GM23338 (cell line): ENCODE results near the gene AGAP1. TPM values are rescaled to one million over a fixed set of nuclear protein-coding genes. Genes with fewer than 3 reads are reported as not detected.

Source experiments
- ATAC-seq: fragments of 200-7000 bp; cut with Tn5 transposase; 3 replicates; pipeline ENCODE4 v1.9.1; 2020
- DNase-seq: peaks from one replicate; pipeline ENCODE4 v3.0.0-alpha.2; 2015; ENCODE audit warnings: low spot score
- H2AFZ ChIP-seq: fragments of 200-600 bp; sonication (generic); 2 replicates; pipeline ENCODE4 v1.8.0; 2016; ENCODE audit warnings: antibody characterized with exemption, mild to moderate bottlenecking, moderate library complexity
- H3F3A ChIP-seq: fragments of 200-600 bp; sonication (generic); replicated peaks from 2 replicates; pipeline ENCODE4 v1.8.0; 2017; ENCODE audit warnings: antibody characterized with exemption, mixed run types, low read depth
- H3K27ac ChIP-seq: fragments of 200-600 bp; sonication (generic); 2 replicates; pipeline ENCODE4 v1.6.1; 2016; ENCODE audit warnings: low read depth
- H3K27me3 ChIP-seq: fragments of 200-600 bp; sonication (generic); 2 replicates; pipeline ENCODE4 v1.8.0; 2016; ENCODE audit warnings: mild to moderate bottlenecking, mixed run types, moderate library complexity; ENCODE audit not compliant: insufficient read depth
- H3K36me3 ChIP-seq: fragments of 200-600 bp; sonication (generic); 2 replicates; pipeline ENCODE4 v1.8.0; 2016; ENCODE audit warnings: mild to moderate bottlenecking; ENCODE audit not compliant: insufficient read depth
- H3K4me1 ChIP-seq: fragments of 200-600 bp; sonication (generic); 2 replicates; pipeline ENCODE4 v1.8.0; 2016; ENCODE audit warnings: mild to moderate bottlenecking, moderate library complexity; ENCODE audit not compliant: insufficient read depth
- H3K4me2 ChIP-seq: fragments of 200-600 bp; sonication (generic); 2 replicates; pipeline ENCODE4 v1.7.1; 2017; ENCODE audit warnings: mixed run types
- H3K4me3 ChIP-seq: fragments of 200-600 bp; sonication (generic); 2 replicates; pipeline ENCODE4 v1.6.1; 2016; ENCODE audit warnings: mixed run types
- H3K79me2 ChIP-seq: fragments of 200-600 bp; sonication (generic); replicated peaks from 2 replicates; pipeline ENCODE4 v1.8.0; 2017; ENCODE audit warnings: mild to moderate bottlenecking; ENCODE audit not compliant: insufficient read depth
- H3K9me2 ChIP-seq: fragments of 200-600 bp; sonication (generic); 2 replicates; pipeline ENCODE4 v1.8.0; 2017; ENCODE audit not compliant: insufficient read depth
- H4K20me1 ChIP-seq: fragments of 200-600 bp; sonication (generic); replicated peaks from 2 replicates; pipeline ENCODE4 v1.8.0; 2017; ENCODE audit warnings: mild to moderate bottlenecking; ENCODE audit not compliant: insufficient read depth
- H3K27ac Mint-ChIP-seq: 2 replicates; pipeline ENCODE4 v1.8.0; 2020; ENCODE audit warnings: inconsistent platforms, mild to moderate bottlenecking, moderate library complexity, mixed read lengths
- H3K27me3 Mint-ChIP-seq: 3 replicates; pipeline ENCODE4 v1.8.0; 2022; ENCODE audit warnings: low read depth, mild to moderate bottlenecking, moderate library complexity, mixed read lengths, inconsistent platforms; ENCODE audit not compliant: insufficient read depth, poor library complexity
- H3K36me3 Mint-ChIP-seq: 3 replicates; pipeline ENCODE4 v1.8.0; 2021; ENCODE audit warnings: low read depth, mild to moderate bottlenecking, inconsistent platforms, moderate library complexity, mixed read lengths
- H3K4me1 Mint-ChIP-seq: 3 replicates; pipeline ENCODE4 v1.8.0; 2020; ENCODE audit warnings: mild to moderate bottlenecking, inconsistent platforms, mixed read lengths
- H3K4me3 Mint-ChIP-seq: 3 replicates; pipeline ENCODE4 v1.8.0; 2021; ENCODE audit warnings: moderate library complexity, mild to moderate bottlenecking, inconsistent platforms, mixed read lengths
- H3K9me3 Mint-ChIP-seq: 3 replicates; pipeline ENCODE4 v1.8.0; 2020; ENCODE audit warnings: moderate library complexity, mild to moderate bottlenecking, inconsistent platforms, mixed read lengths
- CREB1 ChIP-seq: fragments of 250-450 bp; sonication (Bioruptor Pico); IDR thresholded peaks from 2 replicates; pipeline ENCODE4 v1.5.0; 2020; ENCODE audit warnings: low read depth, mild to moderate bottlenecking, moderate library complexity
- EZH2phosphoT487 ChIP-seq: fragments of 200-600 bp; sonication (generic); IDR thresholded peaks from one replicate; pipeline ENCODE4 v1.8.1; 2018; ENCODE audit warnings: antibody characterized with exemption; ENCODE audit not compliant: unreplicated experiment
- JUNB ChIP-seq: IDR thresholded peaks from one replicate; pipeline ENCODE4 v1.6.1; 2016; ENCODE audit warnings: antibody characterized with exemption; ENCODE audit not compliant: unreplicated experiment
- NANOG ChIP-seq: IDR thresholded peaks from 2 replicates; pipeline ENCODE4 v1.6.1; 2016; ENCODE audit warnings: antibody characterized with exemption, borderline replicate concordance
- POLR2AphosphoS5 ChIP-seq: IDR thresholded peaks from 2 replicates; pipeline ENCODE4 v1.6.1; 2016; ENCODE audit warnings: antibody characterized with exemption, low read depth
- STAT1 ChIP-seq: IDR thresholded peaks from one replicate; pipeline ENCODE4 v1.6.1; 2016; ENCODE audit warnings: antibody characterized with exemption; ENCODE audit not compliant: unreplicated experiment
- ZNF331 ChIP-seq: fragments of 250-450 bp; sonication (Bioruptor Pico); IDR thresholded peaks from 2 replicates; pipeline ENCODE4 v1.5.0; 2020; ENCODE audit warnings: low read depth, mild to moderate bottlenecking, moderate library complexity
- polyA plus RNA-seq: library from polyadenylated mRNA; unstranded; fragments of >200 nt; fragmentation: Nextera tagmentation; extraction: Ambion mirVana; gene quantifications from 2 replicates; pipeline ENCODE4 v1.2.1, GENCODE V29; 2016
- total RNA-seq: library from RNA; depleted of rRNA; stranded (reverse); fragments of >200 nt; shearing (Covaris generic); gene quantifications from 2 replicates; pipeline ENCODE4 v1.2.3, GENCODE V29; 2014
- TF ChIP-seq, protein P1 (sequence below): fragments of 250-450 bp; sonication (Bioruptor Pico); IDR thresholded peaks from 2 replicates; pipeline ENCODE4 v1.5.0; 2020; ENCODE audit warnings: mild to moderate bottlenecking, moderate library complexity
- TF ChIP-seq, protein P2 (sequence below): IDR thresholded peaks from 2 replicates; pipeline ENCODE4 v1.6.1; 2016; ENCODE audit warnings: antibody characterized with exemption

Gene AGAP1
- total and polyA plus RNA-seq, 2 experiments from 2014 or later: 13.3 to 27.9 TPM

DNA sequence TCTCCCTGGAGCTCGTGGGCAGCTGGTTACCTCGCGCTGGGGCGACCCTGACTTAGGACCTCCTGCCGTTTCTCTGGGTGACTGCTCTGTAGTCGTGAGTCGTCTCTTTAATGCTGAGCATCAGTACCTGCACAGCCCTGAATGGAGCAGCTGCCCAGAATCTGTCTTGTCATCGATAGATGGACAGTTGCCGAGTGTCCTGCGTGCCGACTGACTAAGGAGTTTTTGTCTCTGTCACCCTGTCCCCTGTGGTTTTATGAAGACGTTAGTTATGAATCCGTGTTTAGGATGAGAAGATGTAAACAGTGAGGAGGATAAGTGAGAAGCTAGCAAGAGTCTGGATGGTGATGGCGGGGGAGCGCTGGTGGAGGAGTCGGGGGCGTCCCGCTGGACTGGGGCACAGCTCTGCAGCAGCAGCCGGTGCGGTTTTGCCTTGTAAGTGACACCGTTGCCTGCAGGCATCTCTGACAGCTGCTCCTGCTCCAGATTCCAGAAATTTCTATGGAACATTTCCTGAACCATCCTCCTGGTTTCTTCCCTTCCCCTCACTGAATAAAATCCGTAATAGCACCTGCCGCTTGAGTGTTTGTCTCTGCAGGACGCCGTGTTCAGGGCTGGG lies 13.3 kb downstream of the AGAP1 start (continued):
- TF ChIP-seq, protein P1, sequence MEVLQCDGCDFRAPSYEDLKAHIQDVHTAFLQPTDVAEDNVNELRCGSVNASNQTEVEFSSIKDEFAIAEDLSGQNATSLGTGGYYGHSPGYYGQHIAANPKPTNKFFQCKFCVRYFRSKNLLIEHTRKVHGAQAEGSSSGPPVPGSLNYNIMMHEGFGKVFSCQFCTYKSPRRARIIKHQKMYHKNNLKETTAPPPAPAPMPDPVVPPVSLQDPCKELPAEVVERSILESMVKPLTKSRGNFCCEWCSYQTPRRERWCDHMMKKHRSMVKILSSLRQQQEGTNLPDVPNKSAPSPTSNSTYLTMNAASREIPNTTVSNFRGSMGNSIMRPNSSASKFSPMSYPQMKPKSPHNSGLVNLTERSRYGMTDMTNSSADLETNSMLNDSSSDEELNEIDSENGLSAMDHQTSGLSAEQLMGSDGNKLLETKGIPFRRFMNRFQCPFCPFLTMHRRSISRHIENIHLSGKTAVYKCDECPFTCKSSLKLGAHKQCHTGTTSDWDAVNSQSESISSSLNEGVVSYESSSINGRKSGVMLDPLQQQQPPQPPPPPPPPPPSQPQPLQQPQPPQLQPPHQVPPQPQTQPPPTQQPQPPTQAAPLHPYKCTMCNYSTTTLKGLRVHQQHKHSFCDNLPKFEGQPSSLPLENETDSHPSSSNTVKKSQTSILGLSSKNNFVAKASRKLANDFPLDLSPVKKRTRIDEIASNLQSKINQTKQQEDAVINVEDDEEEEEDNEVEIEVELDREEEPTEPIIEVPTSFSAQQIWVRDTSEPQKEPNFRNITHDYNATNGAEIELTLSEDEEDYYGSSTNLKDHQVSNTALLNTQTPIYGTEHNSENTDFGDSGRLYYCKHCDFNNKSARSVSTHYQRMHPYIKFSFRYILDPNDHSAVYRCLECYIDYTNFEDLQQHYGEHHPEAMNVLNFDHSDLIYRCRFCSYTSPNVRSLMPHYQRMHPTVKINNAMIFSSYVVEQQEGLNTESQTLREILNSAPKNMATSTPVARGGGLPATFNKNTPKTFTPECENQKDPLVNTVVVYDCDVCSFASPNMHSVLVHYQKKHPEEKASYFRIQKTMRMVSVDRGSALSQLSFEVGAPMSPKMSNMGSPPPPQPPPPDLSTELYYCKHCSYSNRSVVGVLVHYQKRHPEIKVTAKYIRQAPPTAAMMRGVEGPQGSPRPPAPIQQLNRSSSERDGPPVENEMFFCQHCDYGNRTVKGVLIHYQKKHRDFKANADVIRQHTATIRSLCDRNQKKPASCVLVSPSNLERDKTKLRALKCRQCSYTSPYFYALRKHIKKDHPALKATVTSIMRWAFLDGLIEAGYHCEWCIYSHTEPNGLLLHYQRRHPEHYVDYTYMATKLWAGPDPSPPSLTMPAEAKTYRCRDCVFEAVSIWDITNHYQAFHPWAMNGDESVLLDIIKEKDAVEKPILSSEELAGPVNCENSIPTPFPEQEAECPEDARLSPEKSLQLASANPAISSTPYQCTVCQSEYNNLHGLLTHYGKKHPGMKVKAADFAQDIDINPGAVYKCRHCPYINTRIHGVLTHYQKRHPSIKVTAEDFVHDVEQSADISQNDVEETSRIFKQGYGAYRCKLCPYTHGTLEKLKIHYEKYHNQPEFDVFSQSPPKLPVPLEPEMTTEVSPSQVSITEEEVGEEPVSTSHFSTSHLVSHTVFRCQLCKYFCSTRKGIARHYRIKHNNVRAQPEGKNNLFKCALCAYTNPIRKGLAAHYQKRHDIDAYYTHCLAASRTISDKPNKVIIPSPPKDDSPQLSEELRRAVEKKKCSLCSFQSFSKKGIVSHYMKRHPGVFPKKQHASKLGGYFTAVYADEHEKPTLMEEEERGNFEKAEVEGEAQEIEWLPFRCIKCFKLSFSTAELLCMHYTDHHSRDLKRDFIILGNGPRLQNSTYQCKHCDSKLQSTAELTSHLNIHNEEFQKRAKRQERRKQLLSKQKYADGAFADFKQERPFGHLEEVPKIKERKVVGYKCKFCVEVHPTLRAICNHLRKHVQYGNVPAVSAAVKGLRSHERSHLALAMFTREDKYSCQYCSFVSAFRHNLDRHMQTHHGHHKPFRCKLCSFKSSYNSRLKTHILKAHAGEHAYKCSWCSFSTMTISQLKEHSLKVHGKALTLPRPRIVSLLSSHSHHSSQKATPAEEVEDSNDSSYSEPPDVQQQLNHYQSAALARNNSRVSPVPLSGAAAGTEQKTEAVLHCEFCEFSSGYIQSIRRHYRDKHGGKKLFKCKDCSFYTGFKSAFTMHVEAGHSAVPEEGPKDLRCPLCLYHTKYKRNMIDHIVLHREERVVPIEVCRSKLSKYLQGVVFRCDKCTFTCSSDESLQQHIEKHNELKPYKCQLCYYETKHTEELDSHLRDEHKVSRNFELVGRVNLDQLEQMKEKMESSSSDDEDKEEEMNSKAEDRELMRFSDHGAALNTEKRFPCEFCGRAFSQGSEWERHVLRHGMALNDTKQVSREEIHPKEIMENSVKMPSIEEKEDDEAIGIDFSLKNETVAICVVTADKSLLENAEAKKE (CRISPR knock-in tag): no peak
- TF ChIP-seq ZNF331 (CRISPR knock-in tag) (no peak), POLR2AphosphoS5 (no peak), CREB1 (CRISPR knock-in tag) (no peak), EZH2phosphoT487 (no peak), STAT1 (no peak), JUNB (no peak)
- TF ChIP-seq, protein P2, sequence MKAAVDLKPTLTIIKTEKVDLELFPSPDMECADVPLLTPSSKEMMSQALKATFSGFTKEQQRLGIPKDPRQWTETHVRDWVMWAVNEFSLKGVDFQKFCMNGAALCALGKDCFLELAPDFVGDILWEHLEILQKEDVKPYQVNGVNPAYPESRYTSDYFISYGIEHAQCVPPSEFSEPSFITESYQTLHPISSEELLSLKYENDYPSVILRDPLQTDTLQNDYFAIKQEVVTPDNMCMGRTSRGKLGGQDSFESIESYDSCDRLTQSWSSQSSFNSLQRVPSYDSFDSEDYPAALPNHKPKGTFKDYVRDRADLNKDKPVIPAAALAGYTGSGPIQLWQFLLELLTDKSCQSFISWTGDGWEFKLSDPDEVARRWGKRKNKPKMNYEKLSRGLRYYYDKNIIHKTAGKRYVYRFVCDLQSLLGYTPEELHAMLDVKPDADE: no peak

DNA sequence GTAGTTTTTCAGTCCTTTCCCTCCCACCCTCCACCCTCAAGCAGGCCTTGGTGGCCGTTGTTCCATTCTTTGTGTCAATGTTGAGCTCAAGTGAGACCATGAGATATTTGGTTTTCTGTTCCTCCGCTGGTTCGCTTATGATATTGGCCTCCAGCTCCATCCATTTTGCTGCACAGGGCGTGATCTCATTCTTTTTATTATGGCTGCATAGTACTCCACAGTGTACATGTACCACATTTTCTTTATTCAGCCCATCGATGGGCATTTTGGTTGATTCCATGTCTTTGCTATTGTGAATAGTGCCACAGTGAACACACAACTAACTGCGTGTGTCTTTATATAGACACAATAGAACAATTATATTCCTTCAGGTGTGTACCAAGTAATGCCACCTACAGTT lies 14.1 kb downstream of the AGAP1 start:
- no peak for DNase-seq
- no peaks in the 10 kb centered on the region for H3K27me3 ChIP-seq
- peaks cover 30% of the 10 kb centered on the region for H4K20me1 ChIP-seq
- H3K27ac ChIP-seq: no peak overlapping the region
- no peak overlapping the region for H3K4me3 ChIP-seq
- H3K79me2 ChIP-seq: peaks cover 96% of the 10 kb centered on the region
- Mint-ChIP-seq H3K4me3 (no peak overlapping the region), H3K36me3 (no peaks in the 10 kb centered on the region; the same call in 2 of the 3 replicates), H3K9me3 (no peaks in the 10 kb centered on the region), H3K27ac (no peak overlapping the region), H3K4me1 (peaks cover 48% of the 10 kb centered on the region), H3K27me3 (peaks cover 9% of the 10 kb centered on the region)
- no peaks in the 10 kb centered on the region for H3K36me3 ChIP-seq
- no peaks in the 10 kb centered on the region for H3K9me2 ChIP-seq
- 0 out of 2 replicates have a peak, but pooled peaks cover 2% of the 10 kb centered on the region for H3F3A ChIP-seq
- H3K4me1 ChIP-seq: peaks cover 47% of the 10 kb centered on the region
- no peak overlapping the region for H2AFZ ChIP-seq
- ATAC-seq: no peak
- H3K4me2 ChIP-seq: no peak overlapping the region
- TF ChIP-seq, protein P1 (CRISPR knock-in tag): no peak
- no peak for TF ChIP-seq ZNF331 (CRISPR knock-in tag)
- TF ChIP-seq EZH2phosphoT487: no peak
- no peak for TF ChIP-seq NANOG
